Measurements from ENCODE around the gene PCYT2. TPM values are rescaled to one million over a fixed set of nuclear protein-coding genes. Genes with fewer than 3 reads are reported as not detected.

Gene PCYT2
- polyA plus RNA-seq, 1 donor, result 33.8 TPM

- no CpG with 5 or more reads among the region's 74 CpGs for WGBS (ENCODE audit: insufficient coverage, low lambda C conversion rate)
- no peaks in the 10 kb centered on the region for H3K27me3 ChIP-seq (ENCODE audit: control insufficient read depth, insufficient read depth, low read length)
- H3K27ac ChIP-seq (ENCODE audit: low read length), result peak overlapping the region; percentile 85
- DNase-seq, result peak; percentile 100
- H3K9me3 ChIP-seq (ENCODE audit: control insufficient read depth, low read depth, low read length), result peaks cover 2% of the 10 kb centered on the region
- H3K4me1 ChIP-seq (ENCODE audit: control insufficient read depth, insufficient read depth, low read length), result peaks cover 44% of the 10 kb centered on the region
- peaks cover 48% of the 10 kb centered on the region for H3K36me3 ChIP-seq (ENCODE audit: control insufficient read depth, insufficient read depth, low read length)
- peak overlapping the region; percentile 59 for H3K4me3 ChIP-seq (ENCODE audit: low read length)
Observed at GRCh38 chr17:81860756-81861568, 50.2 kb downstream of the PCYT2 start.

- no peaks in the 10 kb centered on the region for H3K27me3 ChIP-seq (ENCODE audit: control insufficient read depth, insufficient read depth, low read length)
- peak within 1 kb of the TSS; percentile 90 for H3K27ac ChIP-seq (ENCODE audit: low read length)
- peaks cover 36% of the 10 kb centered on the region for H3K4me1 ChIP-seq (ENCODE audit: control insufficient read depth, insufficient read depth, low read length)
- WGBS (ENCODE audit: insufficient coverage, low lambda C conversion rate), result no CpG with 5 or more reads among the region's 95 CpGs
- peak in 1 of 2 donors; percentile 40 for DNase-seq
- peak within 1 kb of the TSS; percentile 95 for H3K4me3 ChIP-seq (ENCODE audit: low read length)
- H3K9me3 ChIP-seq (ENCODE audit: control insufficient read depth, low read depth, low read length), result peaks cover 2% of the 10 kb centered on the region
- peaks cover 49% of the 10 kb centered on the region for H3K36me3 ChIP-seq (ENCODE audit: control insufficient read depth, insufficient read depth, low read length)
Observed at GRCh38 chr17:81859906-81860755, 51.1 kb downstream of the PCYT2 start, which contains the start of gene P4HB. TSS of gene P4HB (minus strand) at chr17:81860535. CDS start at chr17:81860471, 64 bp downstream.

DNA sequence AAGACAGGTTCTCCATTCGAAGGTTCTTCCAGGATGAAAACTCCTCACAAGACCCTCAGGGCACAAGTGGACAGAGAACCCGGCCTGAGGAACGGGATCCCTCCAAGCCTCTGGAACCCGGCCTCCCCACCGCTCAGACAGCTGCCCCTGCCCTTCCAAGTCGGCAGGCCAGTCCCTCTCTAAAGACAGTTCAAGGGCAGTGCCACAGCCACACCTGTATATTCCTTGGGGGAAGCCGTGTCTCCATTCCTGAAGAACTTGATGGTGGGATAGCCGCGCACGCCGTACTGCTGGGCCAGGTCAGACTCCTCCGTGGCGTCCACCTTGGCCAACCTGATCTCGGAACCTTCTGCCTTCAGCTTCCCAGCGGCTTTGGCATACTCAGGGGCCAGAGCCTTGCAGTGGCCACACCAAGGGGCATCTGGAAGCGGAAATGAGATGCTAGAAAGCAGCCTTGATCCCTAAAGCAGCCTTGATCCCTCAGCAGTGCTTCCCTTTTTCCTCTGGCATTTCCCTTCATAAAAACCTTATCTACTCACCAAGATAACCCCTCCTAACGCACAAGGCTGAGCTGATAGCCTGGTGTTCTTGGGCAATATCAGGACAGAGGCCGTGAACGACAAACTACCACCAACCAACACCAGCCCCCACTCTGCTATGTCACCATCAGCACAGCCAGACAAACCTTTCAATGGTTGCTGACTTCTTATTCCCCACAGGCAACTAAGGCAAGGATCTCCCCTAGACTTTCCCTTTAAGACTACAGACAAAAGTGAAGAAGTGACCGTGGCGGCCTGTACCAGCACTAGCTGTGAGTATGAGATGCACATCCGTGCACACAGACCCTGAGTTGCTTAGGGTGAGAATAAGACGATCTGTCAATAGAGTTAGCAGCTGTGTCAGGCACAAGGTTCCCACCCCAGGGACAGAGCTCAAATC is 52.0 kb downstream of the PCYT2 start:
- Histone ChIP-seq H3K4me3 (ENCODE audit: low read length) (peak overlapping the region; percentile 95), H3K9me3 (ENCODE audit: control insufficient read depth, low read depth, low read length) (peaks cover 2% of the 10 kb centered on the region), H3K4me1 (ENCODE audit: control insufficient read depth, insufficient read depth, low read length) (peaks cover 30% of the 10 kb centered on the region), H3K36me3 (ENCODE audit: control insufficient read depth, insufficient read depth, low read length) (peaks cover 54% of the 10 kb centered on the region), H3K27ac (ENCODE audit: low read length) (peak overlapping the region; percentile 90), H3K27me3 (ENCODE audit: control insufficient read depth, insufficient read depth, low read length) (no peaks in the 10 kb centered on the region)
- no CpG with 5 or more reads among the region's 23 CpGs for WGBS (ENCODE audit: insufficient coverage, low lambda C conversion rate)
- DNase-seq, result peak; percentile 64 to 74

- H3K27me3 ChIP-seq (ENCODE audit: control insufficient read depth, insufficient read depth, low read length), result no peaks in the 10 kb centered on the region
- H3K4me1 ChIP-seq (ENCODE audit: control insufficient read depth, insufficient read depth, low read length), result peaks cover 25% of the 10 kb centered on the region
- no peak for DNase-seq
- H3K9me3 ChIP-seq (ENCODE audit: control insufficient read depth, low read depth, low read length), result peaks cover 2% of the 10 kb centered on the region
- no peak overlapping the region for H3K27ac ChIP-seq (ENCODE audit: low read length)
- H3K36me3 ChIP-seq (ENCODE audit: control insufficient read depth, insufficient read depth, low read length), result peaks cover 59% of the 10 kb centered on the region
- no CpG with 5 or more reads among the region's 30 CpGs for WGBS (ENCODE audit: insufficient coverage, low lambda C conversion rate)
- peak overlapping the region; percentile 95 for H3K4me3 ChIP-seq (ENCODE audit: low read length)
Observed at GRCh38 chr17:81858170-81858966, 52.8 kb downstream of the PCYT2 start.

- H3K4me1 ChIP-seq (ENCODE audit: control insufficient read depth, insufficient read depth, low read length), result peaks cover 10% of the 10 kb centered on the region
- no peak overlapping the region for H3K27ac ChIP-seq (ENCODE audit: low read length)
- DNase-seq, result no peak
- peaks cover 79% of the 10 kb centered on the region for H3K36me3 ChIP-seq (ENCODE audit: control insufficient read depth, insufficient read depth, low read length)
- no CpG with 5 or more reads among the region's 29 CpGs for WGBS (ENCODE audit: insufficient coverage, low lambda C conversion rate)
- H3K9me3 ChIP-seq (ENCODE audit: control insufficient read depth, low read depth, low read length), result peaks cover 2% of the 10 kb centered on the region
- no peaks in the 10 kb centered on the region for H3K27me3 ChIP-seq (ENCODE audit: control insufficient read depth, insufficient read depth, low read length)
- H3K4me3 ChIP-seq (ENCODE audit: low read length), result no peak overlapping the region
Observed at GRCh38 chr17:81854974-81855774, 56.0 kb downstream of the PCYT2 start.

DNA sequence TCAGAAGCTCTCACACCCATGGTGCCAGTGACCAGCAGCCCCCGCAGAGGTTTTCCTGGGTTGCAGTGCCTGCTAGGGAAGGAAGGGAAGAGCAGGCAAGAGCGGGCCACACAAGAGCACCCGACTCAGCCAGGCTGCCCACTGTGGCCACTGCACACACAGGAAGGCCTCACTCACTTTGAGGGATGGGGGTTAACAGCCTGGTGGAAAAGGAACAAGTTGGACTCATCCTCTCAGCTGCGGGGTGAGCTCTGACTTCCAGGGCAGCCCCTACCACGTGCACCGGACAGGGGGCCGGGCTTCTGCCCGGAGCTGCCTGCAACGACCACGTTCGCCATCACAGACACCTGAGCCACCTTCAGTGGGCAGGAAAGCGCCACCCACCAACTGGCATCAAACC is 59.0 kb downstream of the PCYT2 start:
- Histone ChIP-seq H3K36me3 (ENCODE audit: control insufficient read depth, insufficient read depth, low read length) (peaks cover 76% of the 10 kb centered on the region), H3K4me1 (ENCODE audit: control insufficient read depth, insufficient read depth, low read length) (no peaks in the 10 kb centered on the region), H3K27me3 (ENCODE audit: control insufficient read depth, insufficient read depth, low read length) (no peaks in the 10 kb centered on the region), H3K9me3 (ENCODE audit: control insufficient read depth, low read depth, low read length) (no peaks in the 10 kb centered on the region), H3K4me3 (ENCODE audit: low read length) (no peak overlapping the region), H3K27ac (ENCODE audit: low read length) (no peak overlapping the region)
- WGBS (ENCODE audit: insufficient coverage, low lambda C conversion rate), result no CpG with 5 or more reads among the region's 12 CpGs
- no peak for DNase-seq

- Histone ChIP-seq H3K9me3 (ENCODE audit: control insufficient read depth, low read depth, low read length) (peaks cover 1% of the 10 kb centered on the region), H3K4me3 (ENCODE audit: low read length) (no peak overlapping the region), H3K27ac (ENCODE audit: low read length) (no peak overlapping the region), H3K4me1 (ENCODE audit: control insufficient read depth, insufficient read depth, low read length) (no peaks in the 10 kb centered on the region), H3K36me3 (ENCODE audit: control insufficient read depth, insufficient read depth, low read length) (peaks cover 78% of the 10 kb centered on the region), H3K27me3 (ENCODE audit: control insufficient read depth, insufficient read depth, low read length) (no peaks in the 10 kb centered on the region)
- no peak for DNase-seq
- WGBS (ENCODE audit: insufficient coverage, low lambda C conversion rate), result no CpG with 5 or more reads among the region's 16 CpGs
Observed at GRCh38 chr17:81851423-81851822, 59.8 kb downstream of the PCYT2 start.
